A549 (cell line): Measurements from ENCODE around the gene ARPC2. TPM values are rescaled to one million over a fixed set of nuclear protein-coding genes. Genes with fewer than 3 reads are reported as not detected.

Experiments
- ATAC-seq, 2 experiments: fragments of 200-7000 bp in 1 of 2; fragments of >200 bp in 1 of 2; cut with Nextera tagmentation in 1 of 2; cut with Tn5 transposase in 1 of 2; 3 replicates each; pipeline versions ENCODE4 v1.8.0 to v1.9.1; 2018 to 2020; ENCODE audit warnings: mild to moderate bottlenecking in 1 of 2, moderate library complexity in 1 of 2
- CTCF ChIA-PET: fragments of 300-600 bp; sonication (Branson Sonifier 250); formaldehyde crosslinking; extraction: SDS; loops from one replicate; lab custom pipeline; 2021; ENCODE audit warnings: antibody characterized with exemption, inconsistent platforms; lab: Yijun Ruan, JAX
- POLR2A ChIA-PET: fragments of 350-600 bp; formaldehyde crosslinking; extraction: SDS; loops from one replicate; lab custom pipeline; 2021; ENCODE audit warnings: antibody characterized with exemption, inconsistent platforms; lab: Yijun Ruan, JAX
- DNase-seq, 2 experiments: peaks; one replicate each; pipeline versions ENCODE4 v3.0.0 to v3.0.0-alpha.2; 2011 to 2016; ENCODE audit warnings: low read depth in 1 of 2, low spot score in 1 of 2
- FAIRE-seq: peaks from 2 replicates; lab custom pipeline; 2011; peaks lifted over from hg19 to GRCh38; lab: Jason Lieb, UNC
- H3K27ac ChIP-seq, 2 experiments: fragments of >200 bp; sonication (Bioruptor Twin); formaldehyde crosslinking; 3 replicates each; pipeline ENCODE4 v1.5.1; 2016 to 2017
- H3K4me1 ChIP-seq: fragments of >200 bp; sonication (Bioruptor Twin); formaldehyde crosslinking; 3 replicates; pipeline ENCODE4 v1.6.1; 2016
- H3K4me2 ChIP-seq: fragments of >200 bp; sonication (Bioruptor Twin); formaldehyde crosslinking; 3 replicates; pipeline ENCODE4 v1.6.1; 2016
- H3K4me3 ChIP-seq: fragments of >200 bp; sonication (Bioruptor Twin); formaldehyde crosslinking; 3 replicates; pipeline ENCODE4 v1.5.1; 2016
- H3K9me3 ChIP-seq: fragments of >200 bp; sonication (Bioruptor Twin); formaldehyde crosslinking; 3 replicates; pipeline ENCODE4 v1.6.1; 2016
- BHLHE40 ChIP-seq: IDR thresholded peaks from 2 replicates; pipeline ENCODE4 v1.6.1; 2012; ENCODE audit warnings: low read depth, low read length, inconsistent platforms
- CBX2 ChIP-seq: fragments of 200-600 bp; sonication (generic); IDR thresholded peaks from 2 replicates; pipeline ENCODE4 v1.6.1; 2016; ENCODE audit warnings: low read depth, mild to moderate bottlenecking, borderline replicate concordance
- CEBPB ChIP-seq, 2 experiments: fragments of >200 bp in 1 of 2; sonication (Bioruptor Twin) in 1 of 2; formaldehyde crosslinking in 1 of 2; IDR thresholded peaks; 2 replicates each; pipeline ENCODE4 v1.6.1; 2012 to 2016
- CHD4 ChIP-seq: fragments of 200-600 bp; sonication (generic); IDR thresholded peaks from 2 replicates; pipeline ENCODE4 v1.6.1; 2016; ENCODE audit warnings: antibody characterized with exemption, mild to moderate bottlenecking, borderline replicate concordance
- EP300 ChIP-seq, 2 experiments: fragments of >200 bp; sonication (Bioruptor Twin); formaldehyde crosslinking; IDR thresholded peaks; 2 replicates in 1 of 2; 3 replicates in 1 of 2; pipeline ENCODE4 v1.6.1; 2016 to 2017
- FOSB ChIP-seq: fragments of 250-450 bp; sonication (Bioruptor Pico); IDR thresholded peaks from 2 replicates; pipeline ENCODE4 v1.5.0; 2020; ENCODE audit warnings: mild to moderate bottlenecking, moderate library complexity
- FOSL2 ChIP-seq, 2 experiments: fragments of 450-650 bp in 1 of 2; fragments of >200 bp in 1 of 2; sonication (Bioruptor Twin) in 1 of 2; formaldehyde crosslinking; IDR thresholded peaks; 2 replicates each; pipeline versions ENCODE4 v1.5.0 to v1.6.1; 2016 to 2020; ENCODE audit warnings: mild to moderate bottlenecking in 1 of 2, moderate library complexity in 1 of 2
- FOXS1 ChIP-seq: fragments of 250-450 bp; sonication (Bioruptor Pico); IDR thresholded peaks from 2 replicates; pipeline ENCODE4 v1.5.0; 2020; ENCODE audit warnings: mild to moderate bottlenecking, moderate library complexity
- GATA3 ChIP-seq: IDR thresholded peaks from 2 replicates; pipeline ENCODE4 v1.6.1; 2012; ENCODE audit warnings: borderline replicate concordance
- HDAC2 ChIP-seq: fragments of 200-600 bp; sonication (generic); IDR thresholded peaks from 2 replicates; pipeline ENCODE4 v1.6.1; 2016
- HEYL ChIP-seq: fragments of 250-450 bp; sonication (Bioruptor Pico); IDR thresholded peaks from 2 replicates; pipeline ENCODE4 v1.8.0; 2021; ENCODE audit warnings: mild to moderate bottlenecking, moderate library complexity
- JUN ChIP-seq, 2 experiments: fragments of >200 bp; sonication (Bioruptor Twin); formaldehyde crosslinking; IDR thresholded peaks; 2 replicates in 1 of 2; 3 replicates in 1 of 2; pipeline ENCODE4 v1.6.1; 2016 to 2017
- KDM5A ChIP-seq: fragments of 200-600 bp; sonication (generic); IDR thresholded peaks from 2 replicates; pipeline ENCODE4 v1.6.1; 2016; ENCODE audit warnings: antibody characterized with exemption, mild to moderate bottlenecking
- MAFK ChIP-seq: fragments of 450-650 bp; IDR thresholded peaks from 2 replicates; pipeline ENCODE4 v1.6.1; 2014; ENCODE audit not compliant: partially characterized antibody
- MYC ChIP-seq: IDR thresholded peaks from 2 replicates; pipeline ENCODE4 v1.6.1; 2012; ENCODE audit warnings: mild to moderate bottlenecking, inconsistent platforms, low read length, improper control_type of control experiment, borderline replicate concordance
- NFE2L2 ChIP-seq: fragments of 150-350 bp; conservative IDR thresholded peaks from 2 replicates; pipeline ENCODE4 v1.6.1; 2014; ENCODE audit warnings: low read length
- PHF8 ChIP-seq: fragments of 200-600 bp; sonication (generic); IDR thresholded peaks from 2 replicates; pipeline ENCODE4 v1.6.1; 2016; ENCODE audit warnings: low read depth, mild to moderate bottlenecking, antibody characterized with exemption, moderate library complexity, borderline replicate concordance
- POLR2A ChIP-seq: IDR thresholded peaks from 2 replicates; pipeline ENCODE4 v1.6.1; 2012; ENCODE audit warnings: mild to moderate bottlenecking, low read length
- POLR2AphosphoS2 ChIP-seq: conservative IDR thresholded peaks from 2 replicates; pipeline ENCODE4 v1.6.1; 2012; ENCODE audit warnings: low read length, improper control_type of control experiment, inconsistent platforms
- RNF2 ChIP-seq: fragments of 200-600 bp; sonication (generic); IDR thresholded peaks from 2 replicates; pipeline ENCODE4 v1.6.1; 2016; ENCODE audit warnings: low read depth, mild to moderate bottlenecking, antibody characterized with exemption, moderate library complexity, borderline replicate concordance
- SREBF2 ChIP-seq: fragments of 450-650 bp; IDR thresholded peaks from 2 replicates; pipeline ENCODE4 v1.6.1; 2014; ENCODE audit warnings: mild to moderate bottlenecking, moderate library complexity
- ZC3H11A ChIP-seq: fragments of 450-650 bp; IDR thresholded peaks from 2 replicates; pipeline ENCODE4 v1.6.1; 2014; ENCODE audit warnings: antibody characterized with exemption, mild to moderate bottlenecking
- ZFP36 ChIP-seq: fragments of 450-650 bp; IDR thresholded peaks from 2 replicates; pipeline ENCODE4 v1.6.1; 2014; ENCODE audit warnings: borderline replicate concordance; ENCODE audit not compliant: partially characterized antibody
- ZSCAN20 ChIP-seq: fragments of 250-450 bp; sonication (Bioruptor Pico); IDR thresholded peaks from 2 replicates; pipeline ENCODE4 v1.8.0; 2022; ENCODE audit warnings: mild to moderate bottlenecking, moderate library complexity
- WGBS: methylation state at CpG from one replicate; pipeline ENCODE4 v1.1.6; 2017; ENCODE audit errors: missing lambda C conversion rate; 5-methylcytosine and 5-hydroxymethylcytosine counted together
- polyA plus RNA-seq, 4 experiments: library from polyadenylated mRNA; depleted of rRNA in 3 of 4; stranded (reverse); fragments of >200 nt; fragmentation: RNase III in 1 of 4; extraction: RNeasy Plus Mini Kit Qiagen cat#74134 plus additional on column Dnase treatment in 1 of 4; gene quantifications; 2 replicates in 3 of 4; 3 replicates in 1 of 4; pipeline ENCODE4 v1.2.3, GENCODE V29; 2011 to 2017
- TF ChIP-seq, protein P1 (sequence below): IDR thresholded peaks from 2 replicates; pipeline ENCODE4 v1.6.1; 2012
- TF ChIP-seq, protein P2 (sequence below): fragments of 450-650 bp; IDR thresholded peaks from 2 replicates; pipeline ENCODE4 v1.6.1; 2014; ENCODE audit warnings: antibody characterized with exemption
- TF ChIP-seq, protein P3 (sequence below): IDR thresholded peaks from 2 replicates; pipeline ENCODE4 v1.6.1; 2012; ENCODE audit warnings: low read depth, borderline replicate concordance
- TF ChIP-seq, protein P4 (sequence below): fragments of >200 bp; sonication (Bioruptor Twin); formaldehyde crosslinking; IDR thresholded peaks from 3 replicates; pipeline ENCODE4 v1.6.1; 2016

The ARPC2 gene
- polyA plus RNA-seq, 2 of the 4 experiments (the other 2 are of a cell fraction): 263 to 374 TPM

DNA sequence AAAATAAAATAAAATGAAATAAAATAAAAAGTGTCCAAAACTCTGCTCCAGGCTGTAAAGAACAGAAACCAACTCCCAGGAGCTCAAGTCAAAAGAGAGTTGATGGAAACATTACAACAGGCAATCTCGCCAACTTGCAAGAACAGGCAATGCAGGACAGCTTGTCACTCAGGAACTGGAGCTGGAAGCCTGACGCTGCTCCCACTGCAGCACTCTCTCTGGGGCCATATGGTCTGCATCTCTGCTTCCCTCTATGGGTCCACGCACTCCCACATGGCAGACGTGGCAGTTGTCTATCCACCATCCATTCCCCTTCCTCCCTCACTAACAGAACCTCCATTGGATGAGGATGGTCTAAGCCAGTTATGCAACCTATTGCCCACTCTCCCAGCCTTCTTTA is 23.3 kb upstream of the ARPC2 start:
- FAIRE-seq (no peak), DNase-seq (no peak), ATAC-seq (no peak)
- Histone ChIP-seq H3K27ac (no peak overlapping the region), H3K4me2 (no peak overlapping the region), H3K4me1 (no peaks in the 10 kb centered on the region), H3K9me3 (no peaks in the 10 kb centered on the region)
- WGBS: 77% methylated on average over 4 of the region's 4 CpGs
- POLR2A ChIA-PET: no interaction called here
- TF ChIP-seq CHD4 (no peak), ZFP36 (no peak), CBX2 (no peak), SREBF2 (no peak), CEBPB (IDR thresholded peaks at IDR 0.05) (no peak), KDM5A (no peak), EP300 (IDR thresholded peaks at IDR 0.05) (no peak), BHLHE40 (no peak)
- TF ChIP-seq, protein P1, sequence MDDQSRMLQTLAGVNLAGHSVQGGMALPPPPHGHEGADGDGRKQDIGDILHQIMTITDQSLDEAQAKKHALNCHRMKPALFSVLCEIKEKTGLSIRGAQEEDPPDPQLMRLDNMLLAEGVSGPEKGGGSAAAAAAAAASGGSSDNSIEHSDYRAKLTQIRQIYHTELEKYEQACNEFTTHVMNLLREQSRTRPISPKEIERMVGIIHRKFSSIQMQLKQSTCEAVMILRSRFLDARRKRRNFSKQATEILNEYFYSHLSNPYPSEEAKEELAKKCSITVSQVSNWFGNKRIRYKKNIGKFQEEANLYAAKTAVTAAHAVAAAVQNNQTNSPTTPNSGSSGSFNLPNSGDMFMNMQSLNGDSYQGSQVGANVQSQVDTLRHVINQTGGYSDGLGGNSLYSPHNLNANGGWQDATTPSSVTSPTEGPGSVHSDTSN: no peak
- TF ChIP-seq, all 56 proteins: peak for 0
- H3K4me3 ChIP-seq: no peak overlapping the region
- CTCF ChIA-PET: interaction anchor here (1.5 kb wide), 1 partner anchor 8 kb away, joined by 3 read pairs; no protein-coding TSS in a partner anchor

DNA sequence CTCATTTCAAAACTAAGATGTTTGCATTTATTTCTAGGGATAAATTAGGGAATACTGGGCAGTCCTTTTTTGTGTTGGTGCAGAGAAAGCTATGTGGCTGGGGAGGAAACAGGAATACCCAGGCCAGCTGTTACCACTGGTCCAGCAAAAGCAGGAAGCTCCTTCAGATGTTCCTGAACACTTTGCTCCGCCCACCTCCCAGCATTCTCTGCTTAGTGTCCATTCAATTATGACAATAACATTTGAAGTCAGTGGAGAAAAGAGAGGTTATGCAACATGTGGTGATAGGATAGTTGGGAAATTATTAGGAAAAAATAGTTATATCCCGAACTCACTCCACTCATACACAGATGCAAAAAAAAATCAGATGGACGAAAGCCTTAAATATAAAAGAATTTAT is 22.1 kb upstream of the ARPC2 start:
- no peak for TF ChIP-seq HEYL (CRISPR knock-in tag)
- TF ChIP-seq POLR2AphosphoS2: no peak
- TF ChIP-seq FOSL2 (IDR thresholded peaks at IDR 0.05): no peak
- no peak for TF ChIP-seq FOSL2 (CRISPR knock-in tag; IDR thresholded peaks at IDR 0.05)
- TF ChIP-seq BHLHE40: no peak
- TF ChIP-seq GATA3: no peak
- TF ChIP-seq PHF8: no peak
- no peak for TF ChIP-seq RNF2
- TF ChIP-seq ZC3H11A: no peak
- TF ChIP-seq CBX2: no peak
- Histone ChIP-seq H3K4me1 (no peaks in the 10 kb centered on the region), H3K9me3 (no peaks in the 10 kb centered on the region), H3K4me2 (no peak overlapping the region), H3K27ac (no peak overlapping the region), H3K4me3 (no peak overlapping the region)
- POLR2A ChIA-PET: no interaction called here
- FAIRE-seq (no peak), DNase-seq (no peak), ATAC-seq (no peak)
- CTCF ChIA-PET: interaction anchor here (1.5 kb wide), 1 partner anchor 9 kb away, joined by 3 read pairs; no protein-coding TSS in a partner anchor
- WGBS: 83% methylated on average over 3 of the region's 3 CpGs

DNA sequence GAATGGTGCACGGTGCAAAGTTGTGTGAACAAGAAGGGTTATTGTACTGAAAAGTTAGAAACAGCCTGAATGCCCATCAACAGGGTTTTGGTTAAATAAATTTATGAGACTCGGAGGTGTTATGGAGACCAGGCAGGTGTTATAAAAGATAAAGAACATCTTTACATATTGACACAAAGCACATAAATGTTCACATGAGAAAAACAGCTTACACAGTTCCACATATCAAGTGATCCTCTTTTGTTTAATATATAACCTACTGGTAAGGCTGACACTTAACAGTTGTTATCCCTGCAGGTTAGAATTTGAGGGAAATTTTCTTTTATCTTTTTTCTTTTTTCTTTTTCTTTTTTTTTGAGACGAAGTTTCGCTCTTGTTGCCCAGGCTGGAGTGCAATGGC is 20.0 kb upstream of the ARPC2 start:
- TF ChIP-seq FOXS1 (no peak), JUN (IDR thresholded peaks at IDR 0.05) (no peak), NFE2L2 (no peak), BHLHE40 (no peak)
- TF ChIP-seq, protein P2, sequence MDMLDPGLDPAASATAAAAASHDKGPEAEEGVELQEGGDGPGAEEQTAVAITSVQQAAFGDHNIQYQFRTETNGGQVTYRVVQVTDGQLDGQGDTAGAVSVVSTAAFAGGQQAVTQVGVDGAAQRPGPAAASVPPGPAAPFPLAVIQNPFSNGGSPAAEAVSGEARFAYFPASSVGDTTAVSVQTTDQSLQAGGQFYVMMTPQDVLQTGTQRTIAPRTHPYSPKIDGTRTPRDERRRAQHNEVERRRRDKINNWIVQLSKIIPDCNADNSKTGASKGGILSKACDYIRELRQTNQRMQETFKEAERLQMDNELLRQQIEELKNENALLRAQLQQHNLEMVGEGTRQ: no peak
- H3K4me1 ChIP-seq: no peaks in the 10 kb centered on the region
- no peak for ATAC-seq
- DNase-seq: no peak
- CTCF ChIA-PET: interaction anchor here (0.6 kb wide), 1 partner anchor 559 kb away, joined by 3 read pairs; no protein-coding TSS in a partner anchor
- POLR2A ChIA-PET: no interaction called here
- no peak overlapping the region for H3K27ac ChIP-seq
- no peak overlapping the region for H3K4me2 ChIP-seq
- no peaks in the 10 kb centered on the region for H3K9me3 ChIP-seq
- WGBS: 74% methylated on average over 4 of the region's 4 CpGs
- H3K4me3 ChIP-seq: no peak overlapping the region
- no peak for FAIRE-seq

DNA sequence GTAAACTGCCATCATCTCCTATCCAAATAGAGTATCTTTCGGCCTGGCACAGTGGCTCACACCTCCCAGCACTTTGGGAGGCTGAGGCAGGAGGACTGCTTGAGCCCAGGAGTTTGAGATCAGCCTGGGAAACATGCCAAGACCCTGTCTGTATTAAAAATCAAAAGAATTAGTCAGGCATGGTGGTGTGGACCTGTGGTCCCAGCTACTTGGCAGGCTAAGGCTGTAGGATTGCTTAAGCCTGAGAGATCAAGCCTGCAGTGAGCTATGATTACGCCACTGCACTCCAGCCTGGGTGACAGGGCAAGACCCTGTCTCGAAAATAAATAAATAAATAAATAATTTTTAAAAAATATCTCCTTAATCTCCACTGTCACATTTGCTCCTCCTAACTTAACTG is 14.7 kb upstream of the ARPC2 start:
- 53% methylated on average over 3 of the region's 3 CpGs for WGBS
- Histone ChIP-seq H3K4me1 (no peaks in the 10 kb centered on the region), H3K27ac (no peak overlapping the region), H3K9me3 (no peaks in the 10 kb centered on the region), H3K4me3 (no peak overlapping the region), H3K4me2 (no peak overlapping the region)
- CTCF ChIA-PET: interaction anchor here (0.5 to 1.2 kb wide), 3 partner anchors 13 to 394 kb away, joined by 3 to 4 read pairs (median 3); no protein-coding TSS in a partner anchor
- TF ChIP-seq MYC (no peak), FOSB (CRISPR knock-in tag) (no peak), BHLHE40 (no peak), ZSCAN20 (no peak), POLR2A (no peak), SREBF2 (no peak), MAFK (no peak), FOXS1 (no peak), HDAC2 (no peak), NFE2L2 (no peak)
- TF ChIP-seq, protein P3, sequence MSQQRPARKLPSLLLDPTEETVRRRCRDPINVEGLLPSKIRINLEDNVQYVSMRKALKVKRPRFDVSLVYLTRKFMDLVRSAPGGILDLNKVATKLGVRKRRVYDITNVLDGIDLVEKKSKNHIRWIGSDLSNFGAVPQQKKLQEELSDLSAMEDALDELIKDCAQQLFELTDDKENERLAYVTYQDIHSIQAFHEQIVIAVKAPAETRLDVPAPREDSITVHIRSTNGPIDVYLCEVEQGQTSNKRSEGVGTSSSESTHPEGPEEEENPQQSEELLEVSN: no peak
- TF ChIP-seq, protein P4, sequence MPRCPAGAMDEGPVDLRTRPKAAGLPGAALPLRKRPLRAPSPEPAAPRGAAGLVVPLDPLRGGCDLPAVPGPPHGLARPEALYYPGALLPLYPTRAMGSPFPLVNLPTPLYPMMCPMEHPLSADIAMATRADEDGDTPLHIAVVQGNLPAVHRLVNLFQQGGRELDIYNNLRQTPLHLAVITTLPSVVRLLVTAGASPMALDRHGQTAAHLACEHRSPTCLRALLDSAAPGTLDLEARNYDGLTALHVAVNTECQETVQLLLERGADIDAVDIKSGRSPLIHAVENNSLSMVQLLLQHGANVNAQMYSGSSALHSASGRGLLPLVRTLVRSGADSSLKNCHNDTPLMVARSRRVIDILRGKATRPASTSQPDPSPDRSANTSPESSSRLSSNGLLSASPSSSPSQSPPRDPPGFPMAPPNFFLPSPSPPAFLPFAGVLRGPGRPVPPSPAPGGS: no peak
- DNase-seq (no peak), ATAC-seq (no peak), FAIRE-seq (no peak)
- POLR2A ChIA-PET: no interaction called here
